ENCODE results near the gene TH. TPM values are rescaled to one million over a fixed set of nuclear protein-coding genes. Genes with fewer than 3 reads are reported as not detected.
"Not testable (repeated sequence)": the region's sequence is repeated elsewhere in the genome, so short reads cannot be mapped to it uniquely, and the experiment has no call there.

TH gene
- total RNA-seq, 1 donor from 2014 or later: 0.23 TPM

GRCh38 chr11:2180347-2180746, 8.7 kb upstream of the TH start:
- H3K4me3 ChIP-seq (ENCODE audit: low read depth, low read length): no peak overlapping the region
- DNase-seq (ENCODE audit: low read depth): no peak
- no peak for TF ChIP-seq CTCF (conservative IDR thresholded peaks at IDR 0.05; ENCODE audit: low read depth, low read length)

- no peak for TF ChIP-seq CTCF (conservative IDR thresholded peaks at IDR 0.05; ENCODE audit: low read depth, low read length)
- no peak for DNase-seq (ENCODE audit: low read depth)
Observed at GRCh38 chr11:2179516-2179915, 7.9 kb upstream of the TH start.

GRCh38 chr11:2178906-2179494, 7.4 kb upstream of the TH start:
- no peak for TF ChIP-seq CTCF (conservative IDR thresholded peaks at IDR 0.05; ENCODE audit: low read depth, low read length)
- DNase-seq (ENCODE audit: low read depth): peak; percentile 22
- no peak overlapping the region for H3K4me3 ChIP-seq (ENCODE audit: low read depth, low read length)

More at GRCh38 chr11:2179516-2179915, 7.9 kb upstream of the TH start:
- H3K4me3 ChIP-seq (ENCODE audit: low read depth, low read length): no peak overlapping the region

GRCh38 chr11:2178055-2178773, 6.6 kb upstream of the TH start:
- H3K4me3 ChIP-seq (ENCODE audit: low read depth, low read length); DNase-seq (ENCODE audit: low read depth): not testable (repeated sequence)

GRCh38 chr11:2177076-2177475, 5.5 kb upstream of the TH start:
- no peak for DNase-seq (ENCODE audit: low read depth)
- no peak for TF ChIP-seq CTCF (conservative IDR thresholded peaks at IDR 0.05; ENCODE audit: low read depth, low read length)
- H3K4me3 ChIP-seq (ENCODE audit: low read depth, low read length): no peak overlapping the region

GRCh38 chr11:2176389-2176900, 4.8 kb upstream of the TH start:
- H3K4me3 ChIP-seq (ENCODE audit: low read depth, low read length): no peak overlapping the region
- DNase-seq (ENCODE audit: low read depth): no peak
- TF ChIP-seq CTCF (conservative IDR thresholded peaks at IDR 0.05; ENCODE audit: low read depth, low read length): no peak

- H3K4me3 ChIP-seq (ENCODE audit: low read depth, low read length): no peak overlapping the region
- DNase-seq (ENCODE audit: low read depth): no peak
- TF ChIP-seq CTCF (conservative IDR thresholded peaks at IDR 0.05; ENCODE audit: low read depth, low read length): no peak
Observed at GRCh38 chr11:2175659-2176058, 4.0 kb upstream of the TH start.
